AG20443 (cell line): ENCODE measurements around the gene MMEL1.

Source experiments
- DNase-seq: peaks from one replicate; pipeline ENCODE4 v3.0.0; 2012; ENCODE audit warnings: low spot score, mixed read lengths

MMEL1 gene

GRCh38 chr1:2544093-2544874, 88.5 kb downstream of the MMEL1 start:
- no peak for DNase-seq

- DNase-seq = peak; percentile 46
Measured at GRCh38 chr1:2543543-2544092, 89.2 kb downstream of the MMEL1 start.

GRCh38 chr1:2542246-2542915, 90.4 kb downstream of the MMEL1 start:
- DNase-seq = no peak

GRCh38 chr1:2541619-2542245, 91.1 kb downstream of the MMEL1 start:
- DNase-seq = no peak

- DNase-seq = no peak
Measured at GRCh38 chr1:2540816-2541492, 91.9 kb downstream of the MMEL1 start.
